Fibroblast of upper back skin (primary cell): ENCODE results near the gene IPO7.

Experiments
- DNase-seq: peaks from one replicate; pipeline ENCODE4 v3.0.0-alpha.2; 2013

The IPO7 gene

GRCh38 chr11:9495803-9496514 lies 111.5 kb downstream of the IPO7 start:
- no peak for DNase-seq
